Activated CD4-positive, alpha-beta T cell treated with anti-CD3 and anti-CD28 coated beads, Interleukin-2, amount 50 U/mL, for 48 hours (primary cell): Measurements from ENCODE around the gene EIF4B.
A peak's percentile ranks its signal among the peaks of the same experiment; 100 is the strongest.

Experiments
- DNase-seq, 2 experiments: peaks; one replicate each; pipeline ENCODE4 v3.0.0-alpha.2; 2020

Gene EIF4B

GRCh38 chr12:53060064-53060720 is 53.9 kb downstream of the EIF4B start:
- DNase-seq: no peak

- DNase-seq: no peak
Measured at GRCh38 chr12:53060721-53061276, 54.5 kb downstream of the EIF4B start.

- no peak for DNase-seq
Measured at GRCh38 chr12:53061404-53062010, 55.3 kb downstream of the EIF4B start.

- no peak for DNase-seq
Measured at GRCh38 chr12:53062011-53062961, 56.0 kb downstream of the EIF4B start.

GRCh38 chr12:53062977-53063707 is 56.9 kb downstream of the EIF4B start:
- no peak for DNase-seq

- no peak for DNase-seq
Measured at GRCh38 chr12:53063708-53064612, 57.7 kb downstream of the EIF4B start.

GRCh38 chr12:53064613-53065436 is 58.6 kb downstream of the EIF4B start:
- DNase-seq: no peak

GRCh38 chr12:53065470-53065869 is 59.2 kb downstream of the EIF4B start:
- no peak for DNase-seq

GRCh38 chr12:53065975-53066931 is 60.0 kb downstream of the EIF4B start:
- peak; percentile 77 to 81 for DNase-seq

GRCh38 chr12:53067074-53067992 is 61.1 kb downstream of the EIF4B start:
- DNase-seq: no peak

- DNase-seq: no peak
Measured at GRCh38 chr12:53067993-53068770, 61.9 kb downstream of the EIF4B start.

- DNase-seq: no peak
Measured at GRCh38 chr12:53068811-53069585, 62.7 kb downstream of the EIF4B start.

- no peak for DNase-seq
Measured at GRCh38 chr12:53069621-53070410, 63.6 kb downstream of the EIF4B start.

- DNase-seq: no peak
Measured at GRCh38 chr12:53070877-53071492, 64.7 kb downstream of the EIF4B start.
